HG03342 (cell line): Measurements from ENCODE around the gene KCNK17.

ENCODE experiments used
- ATAC-seq: cut with Tn5 transposase; IDR thresholded peaks from one replicate; pipeline ENCODE4 v1.9.1; 2021; ENCODE audit warnings: mild to moderate bottlenecking, moderate library complexity; ENCODE audit not compliant: unreplicated experiment

The KCNK17 gene

GRCh38 chr6:39269961-39270360, 44.3 kb downstream of the KCNK17 start:
- no peak for ATAC-seq

GRCh38 chr6:39268721-39269120, 45.5 kb downstream of the KCNK17 start:
- ATAC-seq = no peak

- no peak for ATAC-seq
Observed at GRCh38 chr6:39268171-39268570, 46.0 kb downstream of the KCNK17 start.

GRCh38 chr6:39266782-39267355, 47.4 kb downstream of the KCNK17 start:
- ATAC-seq = no peak

GRCh38 chr6:39266375-39266774, 47.8 kb downstream of the KCNK17 start:
- ATAC-seq = no peak

GRCh38 chr6:39263303-39264037, 50.7 kb downstream of the KCNK17 start:
- ATAC-seq = no peak

- no peak for ATAC-seq
Observed at GRCh38 chr6:39261751-39262150, 52.5 kb downstream of the KCNK17 start.

GRCh38 chr6:39260953-39261352, 53.3 kb downstream of the KCNK17 start:
- no peak for ATAC-seq

GRCh38 chr6:39260456-39260855, 53.8 kb downstream of the KCNK17 start:
- ATAC-seq = no peak

- no peak for ATAC-seq
Observed at GRCh38 chr6:39256294-39256940, 57.8 kb downstream of the KCNK17 start.

GRCh38 chr6:39254999-39255535, 59.2 kb downstream of the KCNK17 start:
- ATAC-seq = no peak

- ATAC-seq = no peak
Observed at GRCh38 chr6:39251406-39251805, 62.8 kb downstream of the KCNK17 start.

GRCh38 chr6:39250507-39250906, 63.7 kb downstream of the KCNK17 start:
- no peak for ATAC-seq

- ATAC-seq = no peak
Observed at GRCh38 chr6:39249278-39249677, 64.9 kb downstream of the KCNK17 start.
